Coronary artery (tissue), 2 donors: Measurements from ENCODE around the gene GALNT18.

Experiments used
- DNase-seq: peaks from one replicate; pipeline ENCODE4 v3.0.0-alpha.2; 2017; ENCODE audit warnings: low spot score
- H3K27ac ChIP-seq, 2 donors: fragments of 200-600 bp; sonication (generic); one replicate each; pipeline ENCODE4 v1.5.1; 2016 to 2019
- H3K4me3 ChIP-seq: fragments of 200-600 bp; sonication (generic); 2 replicates; pipeline ENCODE4 v1.5.1; 2016; ENCODE audit warnings: mild to moderate bottlenecking, moderate library complexity
- TF ChIP-seq, protein P1 (sequence below): fragments of 200-600 bp; sonication (generic); IDR thresholded peaks from one replicate; pipeline ENCODE4 v1.5.1; 2019; ENCODE audit warnings: antibody characterized with exemption

Gene GALNT18

DNA sequence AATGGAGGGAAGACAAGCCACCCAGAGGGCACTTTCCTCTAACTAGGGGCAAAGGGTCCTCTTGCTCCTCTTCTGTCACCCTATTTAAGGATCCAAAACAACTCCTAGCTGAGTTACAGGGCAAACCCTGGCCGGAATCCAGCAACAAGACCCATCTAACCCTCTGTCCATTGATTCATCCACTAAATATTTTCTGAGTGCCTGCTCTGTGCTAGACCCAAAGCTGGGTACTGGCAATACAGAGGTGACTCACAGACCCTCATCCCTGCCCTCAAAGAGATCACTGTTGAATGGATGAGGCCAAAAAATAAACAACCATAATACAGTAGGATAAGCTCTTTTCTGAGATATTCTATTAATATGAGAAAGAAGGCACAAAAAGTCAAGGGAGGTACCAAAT, 4.3 kb upstream of the GALNT18 start:
- H3K4me3 ChIP-seq = no peak overlapping the region
- DNase-seq = no peak
- no peak overlapping the region for H3K27ac ChIP-seq
- TF ChIP-seq, protein P1, sequence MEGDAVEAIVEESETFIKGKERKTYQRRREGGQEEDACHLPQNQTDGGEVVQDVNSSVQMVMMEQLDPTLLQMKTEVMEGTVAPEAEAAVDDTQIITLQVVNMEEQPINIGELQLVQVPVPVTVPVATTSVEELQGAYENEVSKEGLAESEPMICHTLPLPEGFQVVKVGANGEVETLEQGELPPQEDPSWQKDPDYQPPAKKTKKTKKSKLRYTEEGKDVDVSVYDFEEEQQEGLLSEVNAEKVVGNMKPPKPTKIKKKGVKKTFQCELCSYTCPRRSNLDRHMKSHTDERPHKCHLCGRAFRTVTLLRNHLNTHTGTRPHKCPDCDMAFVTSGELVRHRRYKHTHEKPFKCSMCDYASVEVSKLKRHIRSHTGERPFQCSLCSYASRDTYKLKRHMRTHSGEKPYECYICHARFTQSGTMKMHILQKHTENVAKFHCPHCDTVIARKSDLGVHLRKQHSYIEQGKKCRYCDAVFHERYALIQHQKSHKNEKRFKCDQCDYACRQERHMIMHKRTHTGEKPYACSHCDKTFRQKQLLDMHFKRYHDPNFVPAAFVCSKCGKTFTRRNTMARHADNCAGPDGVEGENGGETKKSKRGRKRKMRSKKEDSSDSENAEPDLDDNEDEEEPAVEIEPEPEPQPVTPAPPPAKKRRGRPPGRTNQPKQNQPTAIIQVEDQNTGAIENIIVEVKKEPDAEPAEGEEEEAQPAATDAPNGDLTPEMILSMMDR = no peak

DNA sequence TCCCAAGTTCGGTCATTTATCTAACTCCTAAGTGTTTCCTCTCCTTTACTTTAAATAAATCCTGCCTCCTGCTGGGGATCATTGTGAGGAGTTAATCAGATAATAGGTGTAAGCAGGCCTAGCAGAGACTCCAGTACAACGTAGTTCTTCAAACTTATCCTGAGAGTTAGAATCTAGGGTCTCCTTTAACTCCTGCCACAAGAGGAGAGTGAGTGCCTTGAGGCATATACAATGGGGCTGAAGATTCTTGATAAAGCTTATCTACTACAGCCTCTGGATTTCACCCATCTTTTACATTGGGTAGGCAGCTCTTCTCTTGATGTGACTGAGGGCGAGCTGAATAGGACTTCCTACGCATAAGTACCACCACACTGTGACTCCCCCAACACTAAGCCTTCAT, 3.1 kb upstream of the GALNT18 start:
- TF ChIP-seq, protein P1 = no peak
- Histone ChIP-seq H3K4me3 (no peak overlapping the region), H3K27ac (no peak overlapping the region)
- DNase-seq = no peak

DNA sequence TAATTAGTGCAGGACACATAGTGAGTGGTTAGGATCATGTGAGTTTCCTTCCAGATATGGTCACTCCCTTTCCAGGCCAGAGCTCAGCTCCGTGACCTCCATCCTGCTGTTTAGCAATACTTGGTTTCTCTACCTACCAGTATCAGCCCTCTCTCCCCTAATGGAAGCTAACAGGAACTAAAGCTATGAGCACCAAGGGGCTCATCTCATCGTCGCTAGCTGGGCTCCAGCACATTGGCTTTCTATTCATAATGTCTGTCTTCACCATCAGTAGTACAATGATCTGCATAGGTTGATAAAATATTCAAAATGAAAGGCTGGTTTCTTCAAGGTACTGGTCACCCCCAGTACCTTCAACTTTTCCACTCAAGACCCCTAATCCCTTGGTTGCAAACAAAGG, 2.4 kb upstream of the GALNT18 start:
- Histone ChIP-seq H3K4me3 (no peak overlapping the region), H3K27ac (no peak overlapping the region)
- TF ChIP-seq, protein P1 = no peak
- no peak for DNase-seq

DNA sequence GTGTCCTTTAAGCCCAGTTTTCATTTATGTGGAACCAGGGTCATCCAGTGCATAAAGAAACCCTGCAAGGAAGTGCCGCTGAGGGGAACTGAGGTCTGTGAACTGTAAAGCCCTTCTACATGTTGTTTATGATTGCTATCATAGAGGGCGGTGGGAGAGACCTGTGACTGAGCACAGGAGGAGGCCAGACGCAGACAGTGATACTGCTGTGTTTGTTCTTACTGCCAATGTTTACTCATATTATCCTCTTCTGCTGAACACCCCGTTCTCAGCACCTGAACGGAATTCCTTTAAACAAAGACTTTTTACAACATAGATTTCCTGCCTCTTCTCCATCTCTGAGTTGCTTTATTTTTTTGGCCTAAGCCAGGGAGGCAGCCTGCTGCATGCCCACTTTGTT, 967 bp upstream of the GALNT18 start:
- DNase-seq = no peak
- no peak overlapping the region for H3K4me3 ChIP-seq
- H3K27ac ChIP-seq = peak overlapping the region in 1 of 2 donors; percentile 12
- TF ChIP-seq, protein P1 = no peak

DNA sequence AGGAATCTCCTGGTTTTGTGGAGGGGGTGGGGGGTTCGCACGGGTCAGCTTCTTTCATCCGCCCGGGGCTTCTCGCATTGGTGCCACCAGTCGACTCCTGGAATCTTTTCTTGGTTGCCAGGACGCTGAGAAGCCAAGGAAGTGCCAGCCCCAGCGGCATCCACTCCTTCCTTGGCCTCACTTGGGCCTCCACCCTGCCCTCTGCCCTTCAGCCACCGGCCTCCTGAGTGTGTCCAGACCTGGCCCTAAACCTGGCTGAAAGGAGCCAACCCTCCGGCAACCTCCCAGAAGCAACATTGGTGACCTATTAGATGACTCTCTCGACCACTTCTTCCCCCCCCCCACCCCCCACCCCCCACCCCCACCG, 518 bp upstream of the GALNT18 start:
- peak; percentile 80 for DNase-seq
- TF ChIP-seq, protein P1 = no peak
- Histone ChIP-seq H3K27ac (peak overlapping the region; percentile 41 to 87), H3K4me3 (peak overlapping the region; percentile 89)

DNA sequence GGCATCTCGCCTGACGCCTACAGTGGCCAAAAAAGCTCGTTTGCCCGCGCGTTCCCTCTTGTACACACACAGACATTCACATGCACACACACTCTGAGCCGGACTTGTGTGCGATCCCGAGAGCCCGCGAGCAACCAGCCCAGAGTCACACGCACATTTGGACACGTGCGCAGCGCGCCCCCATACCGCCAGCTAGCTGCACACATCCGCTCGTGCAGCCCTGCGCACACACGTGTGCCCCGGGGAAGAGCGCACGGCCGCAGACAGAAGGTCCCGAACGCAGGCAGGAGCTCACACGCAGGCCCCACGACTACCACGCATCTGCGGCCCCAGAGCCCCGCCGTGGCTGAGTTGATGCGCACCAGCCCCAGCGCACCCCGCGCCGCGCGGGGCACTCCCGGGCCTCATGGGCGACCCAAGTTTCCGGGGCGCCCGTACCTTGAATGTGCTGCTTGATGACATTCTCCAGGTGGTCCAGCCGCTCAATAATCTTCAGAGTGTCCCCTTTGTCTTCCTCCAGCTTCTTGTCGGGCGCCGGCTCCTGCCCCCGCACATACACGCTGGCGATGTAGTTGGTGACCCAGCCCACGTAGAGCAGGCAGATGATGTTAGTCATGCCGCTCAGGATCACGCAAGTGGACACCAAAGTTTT, 758 bp downstream of the GALNT18 start:
- Histone ChIP-seq H3K27ac (peak overlapping the region; percentile 79 to 87), H3K4me3 (peak overlapping the region; percentile 89)
- TF ChIP-seq, protein P1 = no peak
- DNase-seq = no peak

DNA sequence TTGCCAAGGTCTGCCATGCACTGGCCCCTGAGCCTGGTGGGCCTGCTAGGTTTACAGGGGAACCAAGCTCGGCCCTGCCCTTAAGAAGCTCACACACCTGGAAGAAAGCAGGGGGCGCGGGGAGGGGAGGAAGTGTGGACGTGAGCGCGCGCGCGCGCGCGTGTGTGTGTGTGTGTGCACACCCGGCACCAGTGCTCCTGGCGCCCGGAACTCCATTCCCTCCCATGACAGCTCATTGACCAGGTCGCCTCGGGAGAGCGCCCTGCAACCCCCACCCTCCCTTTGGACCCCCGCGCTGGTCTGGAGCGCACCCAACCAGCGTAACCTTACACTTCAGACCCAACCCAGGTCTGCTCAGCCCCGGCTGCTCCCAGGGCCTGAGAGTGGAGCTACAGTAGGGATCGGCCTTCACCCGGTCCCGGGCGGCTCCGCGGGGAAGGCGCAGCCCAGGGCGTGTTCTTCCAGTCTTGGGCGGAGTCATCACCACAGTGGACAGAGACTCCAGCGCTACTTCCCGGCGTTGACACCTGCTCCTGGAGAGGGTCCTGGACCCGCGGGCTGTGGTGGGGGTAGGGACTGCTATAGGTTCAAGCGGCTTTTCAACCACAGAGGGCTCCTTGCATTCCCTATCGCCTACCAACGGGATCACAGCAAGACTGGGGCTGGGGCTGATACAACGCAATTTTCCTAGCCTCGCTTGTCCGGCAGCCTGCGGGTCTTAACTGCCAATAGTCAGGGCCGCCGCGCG, 1.5 kb downstream of the GALNT18 start:
- DNase-seq = peak; percentile 80
- H3K4me3 ChIP-seq = peak overlapping the region; percentile 89
- peak overlapping the region; percentile 79 to 87 for H3K27ac ChIP-seq
- TF ChIP-seq, protein P1 = no peak
